Chondrocyte (in vitro differentiated cells): ENCODE data around the gene SLC40A1. TPM values are rescaled to one million over a fixed set of nuclear protein-coding genes. Genes with fewer than 3 reads are reported as not detected.

Experiments used
- DNase-seq: peaks from one replicate; pipeline ENCODE4 v3.0.0; 2021; ENCODE audit warnings: mixed read lengths, low spot score
- H3K27ac Mint-ChIP-seq: one replicate; pipeline ENCODE4 v1.8.0; 2021; ENCODE audit warnings: mild to moderate bottlenecking, moderate library complexity, mixed read lengths; ENCODE audit not compliant: unreplicated experiment
- H3K27me3 Mint-ChIP-seq: 2 replicates; pipeline ENCODE4 v1.8.0; 2021; ENCODE audit warnings: low read depth, mixed read lengths
- H3K36me3 Mint-ChIP-seq: 2 replicates; pipeline ENCODE4 v1.8.0; 2021; ENCODE audit warnings: low read depth, mixed read lengths
- H3K4me1 Mint-ChIP-seq: 2 replicates; pipeline ENCODE4 v1.8.0; 2021; ENCODE audit warnings: low read depth, mild to moderate bottlenecking, mixed read lengths
- H3K4me3 Mint-ChIP-seq: one replicate; pipeline ENCODE4 v1.8.0; 2021; ENCODE audit warnings: mild to moderate bottlenecking, moderate library complexity, mixed read lengths; ENCODE audit not compliant: unreplicated experiment
- H3K9me3 Mint-ChIP-seq: 2 replicates; pipeline ENCODE4 v1.8.0; 2021; ENCODE audit warnings: low read depth, mixed read lengths
- total RNA-seq: library from RNA; stranded (reverse); gene quantifications from 3 replicates; pipeline ENCODE4 v1.2.1, GENCODE V29; 2021
- TF ChIP-seq, protein P1 (sequence below): fragments of 200-600 bp; sonication (generic); IDR thresholded peaks from 2 replicates; pipeline ENCODE4 v1.5.0; 2021; ENCODE audit warnings: antibody characterized with exemption, mild to moderate bottlenecking, moderate library complexity

Gene SLC40A1
- total RNA-seq, 1 donor from 2014 or later = 20.3 TPM

DNA sequence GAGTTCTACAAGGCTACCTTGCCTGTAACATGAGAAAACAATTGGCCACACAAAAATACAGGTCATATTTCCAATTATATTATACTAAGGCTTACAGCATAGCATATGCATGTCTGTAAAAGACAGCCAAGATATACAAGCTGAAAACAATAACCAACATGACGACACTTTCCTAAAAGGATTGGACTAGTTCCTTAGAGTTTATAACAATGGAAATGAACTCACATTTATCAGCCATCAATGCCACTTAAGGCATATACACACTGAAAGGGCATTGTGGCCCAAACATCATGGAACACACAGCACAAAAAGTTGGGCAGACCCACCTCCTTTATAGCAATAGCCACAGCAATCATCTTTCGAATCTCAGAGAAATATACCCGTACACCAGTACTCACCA, 52.0 kb downstream of the SLC40A1 start:
- Mint-ChIP-seq H3K4me1 (peaks cover 36% of the 10 kb centered on the region), H3K9me3 (no peaks in the 10 kb centered on the region), H3K27me3 (no peaks in the 10 kb centered on the region), H3K4me3 (no peak overlapping the region), H3K27ac (no peak overlapping the region), H3K36me3 (no peaks in the 10 kb centered on the region)
- TF ChIP-seq, protein P1, sequence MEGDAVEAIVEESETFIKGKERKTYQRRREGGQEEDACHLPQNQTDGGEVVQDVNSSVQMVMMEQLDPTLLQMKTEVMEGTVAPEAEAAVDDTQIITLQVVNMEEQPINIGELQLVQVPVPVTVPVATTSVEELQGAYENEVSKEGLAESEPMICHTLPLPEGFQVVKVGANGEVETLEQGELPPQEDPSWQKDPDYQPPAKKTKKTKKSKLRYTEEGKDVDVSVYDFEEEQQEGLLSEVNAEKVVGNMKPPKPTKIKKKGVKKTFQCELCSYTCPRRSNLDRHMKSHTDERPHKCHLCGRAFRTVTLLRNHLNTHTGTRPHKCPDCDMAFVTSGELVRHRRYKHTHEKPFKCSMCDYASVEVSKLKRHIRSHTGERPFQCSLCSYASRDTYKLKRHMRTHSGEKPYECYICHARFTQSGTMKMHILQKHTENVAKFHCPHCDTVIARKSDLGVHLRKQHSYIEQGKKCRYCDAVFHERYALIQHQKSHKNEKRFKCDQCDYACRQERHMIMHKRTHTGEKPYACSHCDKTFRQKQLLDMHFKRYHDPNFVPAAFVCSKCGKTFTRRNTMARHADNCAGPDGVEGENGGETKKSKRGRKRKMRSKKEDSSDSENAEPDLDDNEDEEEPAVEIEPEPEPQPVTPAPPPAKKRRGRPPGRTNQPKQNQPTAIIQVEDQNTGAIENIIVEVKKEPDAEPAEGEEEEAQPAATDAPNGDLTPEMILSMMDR = no peak
- DNase-seq = no peak

GRCh38 chr2:189527812-189528592, 52.6 kb downstream of the SLC40A1 start:
- no peaks in the 10 kb centered on the region for H3K9me3 Mint-ChIP-seq
- DNase-seq = no peak
- peaks cover 36% of the 10 kb centered on the region for H3K4me1 Mint-ChIP-seq
- no peak overlapping the region for H3K4me3 Mint-ChIP-seq
- H3K27me3 Mint-ChIP-seq = no peaks in the 10 kb centered on the region
- no peaks in the 10 kb centered on the region for H3K36me3 Mint-ChIP-seq
- TF ChIP-seq, protein P1 = no peak
- H3K27ac Mint-ChIP-seq = no peak overlapping the region

DNA sequence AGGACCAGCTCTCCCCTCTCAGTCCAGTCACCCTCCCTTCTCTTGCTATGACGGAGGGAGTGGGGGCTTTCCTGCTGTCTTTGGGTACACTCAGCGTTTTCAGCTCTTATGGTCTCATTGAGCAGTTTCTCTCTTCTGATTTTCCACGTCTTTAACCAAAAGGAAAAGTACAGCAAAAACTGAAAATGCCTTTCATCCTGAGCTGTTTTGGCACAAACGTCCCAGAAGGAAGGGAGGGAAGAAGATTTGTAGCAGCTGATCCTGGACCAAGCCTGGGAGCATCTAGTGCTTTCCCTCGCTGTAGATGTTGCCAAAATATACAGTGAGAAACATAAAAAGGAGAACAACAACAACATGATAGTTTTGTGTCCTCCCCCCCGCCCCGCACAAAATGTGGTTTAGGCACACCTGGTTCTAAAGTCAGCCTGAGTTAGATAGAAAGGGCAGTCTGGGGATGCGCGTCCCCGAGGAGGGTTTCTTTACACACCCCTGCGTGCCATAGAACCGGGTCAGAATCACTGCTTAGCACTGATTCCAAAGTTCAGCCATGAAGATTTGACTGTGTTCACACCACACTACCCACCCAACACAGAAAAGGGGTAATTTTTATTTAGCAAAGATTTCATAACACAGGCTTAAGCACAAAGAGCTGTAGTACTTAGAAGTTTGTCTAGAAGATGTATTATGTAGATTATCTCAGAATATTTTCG, 53.4 kb downstream of the SLC40A1 start:
- no peaks in the 10 kb centered on the region for H3K36me3 Mint-ChIP-seq

GRCh38 chr2:189526241-189526640, 54.3 kb downstream of the SLC40A1 start:
- no peak overlapping the region for H3K27ac Mint-ChIP-seq
- no peaks in the 10 kb centered on the region for H3K36me3 Mint-ChIP-seq
- DNase-seq = no peak
- TF ChIP-seq, protein P1 = no peak
- H3K4me3 Mint-ChIP-seq = no peak overlapping the region
- H3K9me3 Mint-ChIP-seq = no peaks in the 10 kb centered on the region
- H3K27me3 Mint-ChIP-seq = no peaks in the 10 kb centered on the region
- H3K4me1 Mint-ChIP-seq = peaks cover 47% of the 10 kb centered on the region

More for the DNA sequence above, 53.4 kb downstream of the SLC40A1 start:
- H3K27me3 Mint-ChIP-seq = no peaks in the 10 kb centered on the region
- H3K4me1 Mint-ChIP-seq = peaks cover 44% of the 10 kb centered on the region
- no peak for DNase-seq
- H3K9me3 Mint-ChIP-seq = no peaks in the 10 kb centered on the region
- H3K27ac Mint-ChIP-seq = no peak overlapping the region
- TF ChIP-seq, protein P1 = no peak
- no peak overlapping the region for H3K4me3 Mint-ChIP-seq

- no peaks in the 10 kb centered on the region for H3K36me3 Mint-ChIP-seq
Observed at GRCh38 chr2:189524746-189525145, 55.8 kb downstream of the SLC40A1 start.

More at GRCh38 chr2:189524746-189525145, 55.8 kb downstream of the SLC40A1 start:
- Mint-ChIP-seq H3K9me3 (no peaks in the 10 kb centered on the region), H3K4me3 (no peak overlapping the region), H3K4me1 (peaks cover 36% of the 10 kb centered on the region), H3K27me3 (no peaks in the 10 kb centered on the region), H3K27ac (no peak overlapping the region)
- TF ChIP-seq, protein P1 = no peak
- no peak for DNase-seq
